Mammary epithelial cell (primary cell): Measurements from ENCODE around the gene ADRA2A.

Experiments
- CTCF ChIP-seq, 2 donors: IDR thresholded peaks in 1 of 2; conservative IDR thresholded peaks in 1 of 2; 2 replicates each; pipeline ENCODE4 v1.5.1; 2011 to 2012; ENCODE audit warnings: inconsistent platforms in 2 of 2, low read length in 2 of 2, mild to moderate bottlenecking in 2 of 2, control low read depth in 1 of 2, low read depth in 1 of 2; ENCODE audit not compliant: insufficient read depth in 1 of 2; ENCODE audit errors: extremely low read depth in 1 of 2
- EZH2 ChIP-seq: IDR thresholded peaks from 2 replicates; pipeline ENCODE4 v1.6.1; 2012; ENCODE audit warnings: low read length, inconsistent platforms, borderline replicate concordance

DNA sequence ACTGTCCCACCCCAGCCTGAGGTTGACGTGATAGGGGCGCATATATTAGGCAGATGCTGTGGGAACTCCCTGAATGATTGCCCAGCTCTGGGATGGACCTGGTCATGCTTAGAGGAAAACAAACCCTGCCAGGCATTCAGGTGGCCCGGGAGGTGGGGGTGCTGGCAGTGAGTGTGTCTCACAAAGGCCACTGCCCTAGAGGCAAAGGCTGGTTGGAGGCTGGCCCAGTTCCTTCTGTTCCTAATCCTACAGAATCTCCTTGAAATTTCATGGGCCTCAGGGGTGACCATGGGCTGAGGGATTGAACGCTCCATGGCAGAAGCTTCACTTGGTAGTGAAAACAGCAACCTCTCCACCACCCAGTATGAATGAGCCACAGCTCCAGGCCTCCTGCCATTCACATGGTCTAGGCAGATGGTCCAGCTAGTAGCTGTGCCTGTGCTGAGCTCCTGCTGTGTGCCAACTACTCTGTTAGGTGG lies 25.6 kb downstream of the ADRA2A start:
- TF ChIP-seq CTCF (conservative IDR thresholded peaks at IDR 0.05 in 1 of 2, IDR thresholded peaks at IDR 0.05 in 1 of 2; ENCODE audit: extremely low read depth in 1 of 2, insufficient read depth in 1 of 2, low read depth in 1 of 2, low read length in 2 of 2), result no peak
- no peak for TF ChIP-seq EZH2
